ENCODE measurements around the gene TPP1. TPM values are rescaled to one million over a fixed set of nuclear protein-coding genes. Genes with fewer than 3 reads are reported as not detected.

Gene TPP1
- total and polyA plus RNA-seq, 2 experiments from 2014 or later, result 68.4 to 185 TPM

DNA sequence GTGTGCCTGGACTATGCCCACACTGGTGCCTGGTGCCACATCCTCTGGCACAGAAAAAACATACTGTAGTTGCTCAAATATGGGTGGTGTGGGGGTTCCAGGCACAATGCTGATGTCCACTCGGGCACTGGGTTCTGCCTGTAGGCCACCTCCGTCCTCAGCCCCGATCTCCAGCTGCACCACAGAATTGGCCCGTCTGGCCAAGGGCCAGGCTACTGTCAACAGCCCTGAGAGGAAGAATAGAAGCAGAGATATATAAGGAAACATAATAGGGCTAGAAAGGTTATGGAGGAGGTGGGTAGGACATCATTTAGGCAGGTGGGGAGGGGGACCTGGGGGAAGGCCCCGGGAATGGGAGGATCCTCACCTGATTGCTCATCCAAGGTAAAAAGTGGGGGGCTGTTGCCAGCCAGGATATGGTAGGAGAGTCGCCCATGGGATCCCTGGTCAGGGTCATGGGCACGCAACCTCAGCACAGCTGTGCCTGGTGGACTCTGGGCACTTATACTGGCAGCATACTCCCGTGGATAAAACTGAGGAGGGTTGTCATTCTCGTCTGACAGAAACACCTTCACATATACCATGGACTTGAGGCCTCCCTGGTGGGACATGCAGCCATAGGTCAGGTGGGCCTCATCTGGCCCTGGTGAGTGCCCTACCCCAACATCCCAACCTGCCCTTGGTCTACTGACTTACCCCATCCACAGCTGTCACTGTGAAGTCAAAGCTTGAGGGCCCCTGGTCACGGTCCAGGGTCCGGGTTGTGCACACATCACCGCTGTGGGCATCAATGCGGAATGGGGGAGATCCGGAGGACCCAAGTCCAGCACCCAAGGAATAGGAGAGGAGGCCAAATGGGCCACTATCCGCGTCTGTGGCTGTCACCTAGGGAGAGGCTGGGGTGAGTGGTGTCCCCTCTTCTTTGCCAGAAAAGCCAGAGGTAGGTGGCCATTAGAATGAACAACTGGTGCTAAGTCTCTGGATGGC, 14.5 kb upstream of the TPP1 start:
- Histone ChIP-seq H3K27me3 (peaks cover 8% of the 10 kb centered on the region), H2AFZ (no peak overlapping the region), H3K4me3 (no peak overlapping the region), H3K9me3 (ENCODE audit: low read depth) (no peaks in the 10 kb centered on the region), H3K4me2 (no peak overlapping the region), H4K20me1 (ENCODE audit: insufficient read depth, poor library complexity, severe bottlenecking) (no peaks in the 10 kb centered on the region), H3K9me2 (replicated peaks; ENCODE audit: insufficient read depth) (no peaks in the 10 kb centered on the region), H3K36me3 (replicated peaks; ENCODE audit: insufficient read depth, low read depth) (no peaks in the 10 kb centered on the region), H3K4me1 (ENCODE audit: insufficient read depth) (peaks cover 4% of the 10 kb centered on the region), H3K79me2 (peaks cover 11% of the 10 kb centered on the region), H3K27ac (no peak overlapping the region)
- no peak for TF ChIP-seq EZH2 (IDR thresholded peaks at IDR 0.05; ENCODE audit: borderline replicate concordance)
- 98% methylated on average over 16 of the region's 16 CpGs for WGBS (ENCODE audit: low lambda C conversion rate, missing lambda C conversion rate)
- DNase-seq (ENCODE audit: low spot score), result no peak

DNA sequence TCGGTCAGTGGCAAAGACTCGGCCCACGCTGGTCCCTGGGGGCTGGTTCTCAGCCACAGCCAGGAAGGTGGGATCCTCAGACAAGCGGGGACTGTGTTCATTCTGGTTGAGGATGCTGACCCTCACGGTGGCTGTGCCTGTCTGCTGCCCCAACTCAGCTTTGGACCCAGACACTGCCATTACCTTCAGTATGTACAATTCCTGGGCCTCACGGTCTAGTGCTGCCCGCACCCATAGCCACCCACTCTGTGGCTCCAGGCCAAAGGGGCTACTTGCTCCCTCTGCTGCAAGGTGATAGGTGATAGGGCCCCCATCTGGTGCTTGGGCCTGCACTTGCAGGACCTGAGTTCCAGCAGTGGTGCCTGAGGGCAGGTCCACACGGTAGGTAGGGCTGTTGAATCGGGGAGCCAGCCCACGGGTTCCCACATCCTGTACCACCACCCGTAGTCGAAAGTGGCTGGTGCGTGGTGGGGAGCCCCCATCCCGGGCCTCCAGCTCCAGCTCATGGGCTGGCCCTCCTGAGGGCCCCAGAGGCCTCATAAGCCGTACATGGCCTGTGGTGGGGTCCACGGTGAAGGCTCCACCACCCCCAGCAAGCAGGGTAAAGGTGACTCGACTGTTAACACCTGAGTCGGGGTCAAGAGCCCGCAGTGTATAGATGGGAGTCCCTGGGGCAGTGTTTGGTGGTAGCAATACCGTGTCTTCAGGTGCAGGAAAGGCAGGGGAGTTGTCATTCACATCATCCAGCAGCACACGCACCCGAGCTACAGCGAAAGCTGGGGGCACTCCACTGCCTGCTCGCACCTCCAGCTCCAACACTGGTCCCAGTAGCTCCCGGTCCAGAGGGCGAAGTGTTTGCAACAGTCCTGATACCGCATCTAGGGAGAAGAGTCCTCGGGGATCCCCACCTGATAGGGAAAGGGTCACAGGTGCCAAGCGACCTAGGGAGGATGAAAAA, 13.2 kb upstream of the TPP1 start:
- DNase-seq (ENCODE audit: low spot score), result no peak
- WGBS (ENCODE audit: low lambda C conversion rate, missing lambda C conversion rate), result 96% methylated on average over 29 of the region's 29 CpGs
- H3K36me3 ChIP-seq (replicated peaks; ENCODE audit: insufficient read depth, low read depth), result no peaks in the 10 kb centered on the region

GRCh38 chr11:6631361-6631890, 12.2 kb upstream of the TPP1 start:
- 95% methylated on average over 11 of the region's 11 CpGs for WGBS (ENCODE audit: low lambda C conversion rate, missing lambda C conversion rate)
- peaks cover 8% of the 10 kb centered on the region for H3K27me3 ChIP-seq

More for the DNA sequence above, 13.2 kb upstream of the TPP1 start:
- H4K20me1 ChIP-seq (ENCODE audit: insufficient read depth, poor library complexity, severe bottlenecking), result no peaks in the 10 kb centered on the region
- H3K27me3 ChIP-seq, result peaks cover 8% of the 10 kb centered on the region
- no peak overlapping the region for H3K4me3 ChIP-seq
- H3K79me2 ChIP-seq, result peaks cover 5% of the 10 kb centered on the region
- no peak overlapping the region for H2AFZ ChIP-seq
- H3K4me1 ChIP-seq (ENCODE audit: insufficient read depth), result no peaks in the 10 kb centered on the region
- TF ChIP-seq CTCF (IDR thresholded peaks at IDR 0.05; ENCODE audit: poor library complexity) (no peak), EZH2 (IDR thresholded peaks at IDR 0.05; ENCODE audit: borderline replicate concordance) (no peak), EZH2phosphoT487 (IDR thresholded peaks at IDR 0.05; ENCODE audit: low read depth, severe bottlenecking, unreplicated experiment) (no peak)
- no peaks in the 10 kb centered on the region for H3K9me3 ChIP-seq (ENCODE audit: low read depth)
- no peaks in the 10 kb centered on the region for H3K9me2 ChIP-seq (replicated peaks; ENCODE audit: insufficient read depth)
- no peak overlapping the region for H3K4me2 ChIP-seq
- H3K27ac ChIP-seq, result no peak overlapping the region

More at GRCh38 chr11:6631361-6631890, 12.2 kb upstream of the TPP1 start:
- no peaks in the 10 kb centered on the region for H3K9me3 ChIP-seq (ENCODE audit: low read depth)
- H4K20me1 ChIP-seq (ENCODE audit: insufficient read depth, poor library complexity, severe bottlenecking), result no peaks in the 10 kb centered on the region
- H3K4me1 ChIP-seq (ENCODE audit: insufficient read depth), result no peaks in the 10 kb centered on the region
- H3K27ac ChIP-seq, result no peak overlapping the region
- H3K79me2 ChIP-seq, result no peaks in the 10 kb centered on the region
- no peak for DNase-seq (ENCODE audit: low spot score)
- no peaks in the 10 kb centered on the region for H3K36me3 ChIP-seq (replicated peaks; ENCODE audit: insufficient read depth, low read depth)
- no peak overlapping the region for H3K4me3 ChIP-seq
- no peak overlapping the region for H2AFZ ChIP-seq
- TF ChIP-seq EZH2 (IDR thresholded peaks at IDR 0.05; ENCODE audit: borderline replicate concordance), result no peak
- no peak for TF ChIP-seq CTCF (IDR thresholded peaks at IDR 0.05; ENCODE audit: poor library complexity)
- TF ChIP-seq EZH2phosphoT487 (IDR thresholded peaks at IDR 0.05; ENCODE audit: low read depth, severe bottlenecking, unreplicated experiment), result no peak
- no peak overlapping the region for H3K4me2 ChIP-seq
- H3K9me2 ChIP-seq (replicated peaks; ENCODE audit: insufficient read depth), result no peaks in the 10 kb centered on the region
